Neural cell (in vitro differentiated cells): ENCODE measurements around the gene MYOZ1. TPM values are rescaled to one million over a fixed set of nuclear protein-coding genes. Genes with fewer than 3 reads are reported as not detected.

Source experiments
- H2AFZ ChIP-seq: fragments of 200-600, 300-800 bp; sonication (generic), shearing (Covaris generic); 2 replicates; pipeline ENCODE4 v1.6.0; 2014; ENCODE audit warnings: low read depth, mild to moderate bottlenecking, antibody characterized with exemption, low read length, moderate library complexity
- H3F3A ChIP-seq: fragments of 200-600 bp; shearing (Covaris generic); 2 replicates; pipeline ENCODE4 v1.6.1; 2016; ENCODE audit warnings: mild to moderate bottlenecking, moderate library complexity, mixed read lengths, antibody characterized with exemption, low read length; ENCODE audit not compliant: insufficient read depth, poor library complexity, severe bottlenecking
- H3K27ac ChIP-seq: fragments of 200-600, 300-800 bp; sonication (generic), shearing (Covaris generic); 2 replicates; pipeline ENCODE4 v1.5.1; 2014; ENCODE audit warnings: mild to moderate bottlenecking, low read length, moderate library complexity
- H3K27me3 ChIP-seq: fragments of 300-800, 200-600 bp; sonication (generic), shearing (Covaris generic); 2 replicates; pipeline ENCODE4 v1.6.0; 2014; ENCODE audit warnings: mild to moderate bottlenecking, low read depth, low read length, moderate library complexity; ENCODE audit not compliant: insufficient read depth
- H3K36me3 ChIP-seq: fragments of 300-800, 200-600 bp; sonication (generic), shearing (Covaris generic); 2 replicates; pipeline ENCODE4 v1.5.1; 2014; ENCODE audit warnings: mild to moderate bottlenecking, antibody characterized with exemption, low read length, moderate library complexity; ENCODE audit not compliant: insufficient read depth
- H3K4me2 ChIP-seq: fragments of 300-800, 200-600 bp; sonication (generic), shearing (Covaris generic); 2 replicates; pipeline ENCODE4 v1.6.0; 2014; ENCODE audit warnings: mild to moderate bottlenecking, low read length
- H3K4me3 ChIP-seq: fragments of 300-800, 200-600 bp; sonication (generic), shearing (Covaris generic); 2 replicates; pipeline ENCODE4 v1.5.1; 2014; ENCODE audit warnings: mild to moderate bottlenecking, low read length, moderate library complexity
- H3K79me2 ChIP-seq: fragments of 200-600 bp; shearing (Covaris generic); replicated peaks from 2 replicates; pipeline ENCODE4 v1.6.0; 2014; ENCODE audit warnings: mild to moderate bottlenecking, low read length, moderate library complexity; ENCODE audit not compliant: insufficient read depth
- H3K9ac ChIP-seq: fragments of 300-800, 200-600 bp; sonication (generic), shearing (Covaris generic); 2 replicates; pipeline ENCODE4 v1.6.1; 2016; ENCODE audit warnings: mild to moderate bottlenecking, low read length, mixed read lengths
- H3K9me2 ChIP-seq: fragments of 200-600 bp; shearing (Covaris generic); 2 replicates; pipeline ENCODE4 v1.6.1; 2016; ENCODE audit warnings: mild to moderate bottlenecking, low read length, mixed read lengths; ENCODE audit not compliant: insufficient read depth
- H3K9me3 ChIP-seq: fragments of 200-600, 300-800 bp; sonication (generic), shearing (Covaris generic); 2 replicates; pipeline ENCODE4 v1.6.1; 2016; ENCODE audit warnings: mild to moderate bottlenecking, mixed run types, low read length, moderate library complexity, mixed read lengths
- H4K20me1 ChIP-seq: fragments of 200-600 bp; shearing (Covaris generic); 2 replicates; pipeline ENCODE4 v1.6.1; 2016; ENCODE audit warnings: mild to moderate bottlenecking, mixed run types; ENCODE audit not compliant: insufficient read depth
- EP300 ChIP-seq: fragments of 450-650 bp; conservative IDR thresholded peaks from 2 replicates; pipeline ENCODE4 v1.6.1; 2014; ENCODE audit warnings: antibody characterized with exemption, mild to moderate bottlenecking, moderate library complexity; ENCODE audit not compliant: poor library complexity, severe bottlenecking
- EZH2 ChIP-seq: fragments of 200-600, 300-800 bp; shearing (Covaris generic), sonication (generic); IDR thresholded peaks from 2 replicates; pipeline ENCODE4 v1.6.1; 2014; ENCODE audit warnings: antibody characterized with exemption, low read length, borderline replicate concordance, mild to moderate bottlenecking; ENCODE audit not compliant: insufficient read depth, poor library complexity, severe bottlenecking
- MXI1 ChIP-seq: fragments of 450-650 bp; conservative IDR thresholded peaks from 2 replicates; pipeline ENCODE4 v1.6.1; 2014; ENCODE audit warnings: antibody characterized with exemption, mild to moderate bottlenecking; ENCODE audit not compliant: poor library complexity, severe bottlenecking
- POLR2AphosphoS5 ChIP-seq: IDR thresholded peaks from 2 replicates; pipeline ENCODE4 v1.6.1; 2012
- RAD21 ChIP-seq: fragments of 450-650 bp; conservative IDR thresholded peaks from 2 replicates; pipeline ENCODE4 v1.6.1; 2014; ENCODE audit warnings: antibody characterized with exemption, mild to moderate bottlenecking, moderate library complexity
- SMC3 ChIP-seq: fragments of 450-650 bp; conservative IDR thresholded peaks from 2 replicates; pipeline ENCODE4 v1.6.1; 2014; ENCODE audit warnings: antibody characterized with exemption, mild to moderate bottlenecking, moderate library complexity; ENCODE audit not compliant: poor library complexity
- TAF1 ChIP-seq: IDR thresholded peaks from 2 replicates; pipeline ENCODE4 v1.6.1; 2012; ENCODE audit warnings: low read depth
- polyA plus RNA-seq: library from polyadenylated mRNA; depleted of rRNA; stranded (reverse); fragments of >200 nt; gene quantifications from 2 replicates; pipeline ENCODE4 v1.2.3, GENCODE V29; 2014
- TF ChIP-seq, protein P1 (sequence below): IDR thresholded peaks from 2 replicates; pipeline ENCODE4 v1.6.1; 2012; ENCODE audit warnings: borderline replicate concordance
- TF ChIP-seq, protein P2 (sequence below): fragments of 450-650 bp; IDR thresholded peaks from 2 replicates; pipeline ENCODE4 v1.5.1; 2014; ENCODE audit warnings: antibody characterized with exemption, mild to moderate bottlenecking, moderate library complexity; ENCODE audit not compliant: poor library complexity, severe bottlenecking

Gene MYOZ1
- polyA plus RNA-seq, 1 donor from 2014 or later, result 0.61 TPM

DNA sequence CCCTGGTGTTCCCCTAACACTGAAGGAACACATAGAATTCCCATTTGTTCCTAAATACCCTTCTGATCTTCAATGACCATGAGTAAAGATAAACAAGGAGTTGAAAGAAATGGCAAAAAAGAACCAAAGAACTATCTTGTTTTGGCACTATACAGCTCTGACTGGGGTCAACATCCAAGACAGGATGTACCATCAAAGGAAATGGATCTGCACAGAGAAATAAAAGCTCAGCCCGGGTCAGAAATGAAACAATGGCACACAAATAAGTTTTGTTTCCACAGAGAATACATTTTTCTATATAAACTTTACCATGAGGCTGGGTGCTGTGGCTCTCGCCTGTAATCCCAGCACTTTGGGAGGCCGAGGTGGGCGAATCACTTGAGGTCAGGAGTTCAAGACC is 32.2 kb downstream of the MYOZ1 start:
- Histone ChIP-seq H3F3A (no peaks in the 10 kb centered on the region), H3K27me3 (no peaks in the 10 kb centered on the region), H3K4me2 (no peak overlapping the region), H3K9me3 (no peaks in the 10 kb centered on the region), H3K27ac (no peak overlapping the region), H3K9ac (no peak overlapping the region), H3K9me2 (no peaks in the 10 kb centered on the region), H3K4me3 (no peak overlapping the region), H3K36me3 (no peaks in the 10 kb centered on the region), H4K20me1 (no peaks in the 10 kb centered on the region), H2AFZ (no peak overlapping the region), H3K79me2 (no peaks in the 10 kb centered on the region)
- TF ChIP-seq TAF1 (no peak), POLR2AphosphoS5 (no peak), RAD21 (no peak), SMC3 (no peak), EZH2 (no peak)
- TF ChIP-seq, protein P1, sequence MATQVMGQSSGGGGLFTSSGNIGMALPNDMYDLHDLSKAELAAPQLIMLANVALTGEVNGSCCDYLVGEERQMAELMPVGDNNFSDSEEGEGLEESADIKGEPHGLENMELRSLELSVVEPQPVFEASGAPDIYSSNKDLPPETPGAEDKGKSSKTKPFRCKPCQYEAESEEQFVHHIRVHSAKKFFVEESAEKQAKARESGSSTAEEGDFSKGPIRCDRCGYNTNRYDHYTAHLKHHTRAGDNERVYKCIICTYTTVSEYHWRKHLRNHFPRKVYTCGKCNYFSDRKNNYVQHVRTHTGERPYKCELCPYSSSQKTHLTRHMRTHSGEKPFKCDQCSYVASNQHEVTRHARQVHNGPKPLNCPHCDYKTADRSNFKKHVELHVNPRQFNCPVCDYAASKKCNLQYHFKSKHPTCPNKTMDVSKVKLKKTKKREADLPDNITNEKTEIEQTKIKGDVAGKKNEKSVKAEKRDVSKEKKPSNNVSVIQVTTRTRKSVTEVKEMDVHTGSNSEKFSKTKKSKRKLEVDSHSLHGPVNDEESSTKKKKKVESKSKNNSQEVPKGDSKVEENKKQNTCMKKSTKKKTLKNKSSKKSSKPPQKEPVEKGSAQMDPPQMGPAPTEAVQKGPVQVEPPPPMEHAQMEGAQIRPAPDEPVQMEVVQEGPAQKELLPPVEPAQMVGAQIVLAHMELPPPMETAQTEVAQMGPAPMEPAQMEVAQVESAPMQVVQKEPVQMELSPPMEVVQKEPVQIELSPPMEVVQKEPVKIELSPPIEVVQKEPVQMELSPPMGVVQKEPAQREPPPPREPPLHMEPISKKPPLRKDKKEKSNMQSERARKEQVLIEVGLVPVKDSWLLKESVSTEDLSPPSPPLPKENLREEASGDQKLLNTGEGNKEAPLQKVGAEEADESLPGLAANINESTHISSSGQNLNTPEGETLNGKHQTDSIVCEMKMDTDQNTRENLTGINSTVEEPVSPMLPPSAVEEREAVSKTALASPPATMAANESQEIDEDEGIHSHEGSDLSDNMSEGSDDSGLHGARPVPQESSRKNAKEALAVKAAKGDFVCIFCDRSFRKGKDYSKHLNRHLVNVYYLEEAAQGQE, result no peak
- TF ChIP-seq, protein P2, sequence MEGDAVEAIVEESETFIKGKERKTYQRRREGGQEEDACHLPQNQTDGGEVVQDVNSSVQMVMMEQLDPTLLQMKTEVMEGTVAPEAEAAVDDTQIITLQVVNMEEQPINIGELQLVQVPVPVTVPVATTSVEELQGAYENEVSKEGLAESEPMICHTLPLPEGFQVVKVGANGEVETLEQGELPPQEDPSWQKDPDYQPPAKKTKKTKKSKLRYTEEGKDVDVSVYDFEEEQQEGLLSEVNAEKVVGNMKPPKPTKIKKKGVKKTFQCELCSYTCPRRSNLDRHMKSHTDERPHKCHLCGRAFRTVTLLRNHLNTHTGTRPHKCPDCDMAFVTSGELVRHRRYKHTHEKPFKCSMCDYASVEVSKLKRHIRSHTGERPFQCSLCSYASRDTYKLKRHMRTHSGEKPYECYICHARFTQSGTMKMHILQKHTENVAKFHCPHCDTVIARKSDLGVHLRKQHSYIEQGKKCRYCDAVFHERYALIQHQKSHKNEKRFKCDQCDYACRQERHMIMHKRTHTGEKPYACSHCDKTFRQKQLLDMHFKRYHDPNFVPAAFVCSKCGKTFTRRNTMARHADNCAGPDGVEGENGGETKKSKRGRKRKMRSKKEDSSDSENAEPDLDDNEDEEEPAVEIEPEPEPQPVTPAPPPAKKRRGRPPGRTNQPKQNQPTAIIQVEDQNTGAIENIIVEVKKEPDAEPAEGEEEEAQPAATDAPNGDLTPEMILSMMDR, result no peak

DNA sequence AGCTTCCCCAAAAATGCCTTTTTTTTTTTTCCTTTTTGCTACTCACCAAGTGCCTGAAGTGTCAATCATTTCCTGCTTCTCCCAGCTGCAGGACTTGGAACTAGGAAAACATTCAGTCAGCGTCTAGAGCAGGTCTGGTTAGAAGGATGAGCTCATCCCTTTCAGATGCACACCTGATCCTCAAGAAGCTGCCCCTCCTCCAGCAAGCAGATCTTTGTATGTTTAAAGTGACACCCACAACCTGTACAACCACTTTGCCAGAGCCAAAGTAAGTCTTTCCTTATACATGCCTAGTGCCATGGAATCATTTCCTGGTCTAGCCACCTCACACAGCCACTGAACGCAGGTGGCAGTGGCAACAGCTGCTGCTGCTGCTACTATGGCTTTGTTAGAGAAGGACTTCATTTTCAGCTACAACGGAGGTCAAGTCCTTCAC is 39.8 kb downstream of the MYOZ1 start:
- TF ChIP-seq EP300, result no peak
- TF ChIP-seq TAF1, result no peak
- no peak for TF ChIP-seq POLR2AphosphoS5
- no peak for TF ChIP-seq EZH2
- TF ChIP-seq, protein P1, result no peak
- TF ChIP-seq, protein P2, result no peak
- no peak for TF ChIP-seq SMC3
- TF ChIP-seq RAD21, result no peak
- TF ChIP-seq MXI1, result no peak
- Histone ChIP-seq H3K9me3 (no peaks in the 10 kb centered on the region), H3K27me3 (no peaks in the 10 kb centered on the region), H3K4me2 (no peak overlapping the region), H3K79me2 (no peaks in the 10 kb centered on the region), H4K20me1 (no peaks in the 10 kb centered on the region), H3K4me3 (no peak overlapping the region), H3K9me2 (no peaks in the 10 kb centered on the region), H2AFZ (peak overlapping the region; percentile 43), H3K9ac (peak overlapping the region; percentile 10), H3F3A (no peaks in the 10 kb centered on the region), H3K27ac (peak overlapping the region; percentile 28), H3K36me3 (no peaks in the 10 kb centered on the region)
